Mesendoderm (in vitro differentiated cells): ENCODE results near the gene BAZ1B. TPM values are rescaled to one million over a fixed set of nuclear protein-coding genes. Genes with fewer than 3 reads are reported as not detected.

ENCODE experiments used
- DNase-seq: peaks from one replicate; pipeline ENCODE4 v3.0.0; 2013
- H2AK5ac ChIP-seq: 2 replicates; pipeline ENCODE4 v1.6.1; 2013; ENCODE audit warnings: low read length, inconsistent platforms
- H2BK120ac ChIP-seq: 2 replicates; pipeline ENCODE4 v1.6.1; 2013; ENCODE audit warnings: low read depth, mild to moderate bottlenecking, low read length, moderate library complexity, mixed read lengths
- H2BK15ac ChIP-seq: replicated peaks from 2 replicates; pipeline ENCODE4 v1.6.1; 2013; ENCODE audit warnings: low read depth, mild to moderate bottlenecking, moderate library complexity
- H2BK5ac ChIP-seq: 2 replicates; pipeline ENCODE4 v1.6.1; 2013; ENCODE audit warnings: low read length, inconsistent platforms
- H3K18ac ChIP-seq: 2 replicates; pipeline ENCODE4 v1.6.1; 2013; ENCODE audit warnings: mild to moderate bottlenecking, low read length, mixed read lengths
- H3K23ac ChIP-seq: one replicate; pipeline ENCODE4 v1.6.1; 2013; ENCODE audit warnings: low read length
- H3K27ac ChIP-seq: 2 replicates; pipeline ENCODE4 v1.5.1; 2013; ENCODE audit warnings: low read depth, mild to moderate bottlenecking, inconsistent platforms, low read length, moderate library complexity
- H3K27me3 ChIP-seq: 2 replicates; pipeline ENCODE4 v1.6.1; 2013; ENCODE audit warnings: low read length, control low read depth, mild to moderate bottlenecking, inconsistent platforms; ENCODE audit not compliant: insufficient read depth, poor library complexity
- H3K36me3 ChIP-seq: 2 replicates; pipeline ENCODE4 v1.6.1; 2013; ENCODE audit warnings: low read length, inconsistent platforms; ENCODE audit not compliant: control insufficient read depth, insufficient read depth
- H3K4ac ChIP-seq: one replicate; pipeline ENCODE4 v1.6.1; 2013; ENCODE audit warnings: low read depth, mild to moderate bottlenecking, low read length, moderate library complexity
- H3K4me1 ChIP-seq: 2 replicates; pipeline ENCODE4 v1.6.1; 2013; ENCODE audit warnings: low read depth, low read length, inconsistent platforms; ENCODE audit not compliant: control insufficient read depth
- H3K4me2 ChIP-seq: 2 replicates; pipeline ENCODE4 v1.6.1; 2013; ENCODE audit warnings: low read length
- H3K4me3 ChIP-seq: 2 replicates; pipeline ENCODE4 v1.5.1; 2013; ENCODE audit warnings: mild to moderate bottlenecking, low read length
- H3K56ac ChIP-seq: one replicate; pipeline ENCODE4 v1.6.1; 2013; ENCODE audit warnings: low read length
- H3K79me1 ChIP-seq: 2 replicates; pipeline ENCODE4 v1.6.1; 2013; ENCODE audit warnings: low read length, inconsistent platforms
- H3K79me2 ChIP-seq: 2 replicates; pipeline ENCODE4 v1.6.1; 2013; ENCODE audit warnings: mild to moderate bottlenecking, low read length; ENCODE audit not compliant: control insufficient read depth, insufficient read depth
- H3K9ac ChIP-seq: 2 replicates; pipeline ENCODE4 v1.6.1; 2013; ENCODE audit warnings: low read length, inconsistent platforms
- H4K5ac ChIP-seq: one replicate; pipeline ENCODE4 v1.6.1; 2013; ENCODE audit warnings: low read length
- H4K8ac ChIP-seq: one replicate; pipeline ENCODE4 v1.6.1; 2013; ENCODE audit warnings: low read depth, mild to moderate bottlenecking, control low read depth, low read length, moderate library complexity
- WGBS: extraction: QIAGEN DNeasy Blood & Tissue Kit; methylation state at CpG from one replicate; pipeline ENCODE4 v1.1.7; 2013; ENCODE audit warnings: low lambda C conversion rate, missing lambda C conversion rate; ENCODE audit not compliant: insufficient coverage; ENCODE audit errors: extremely low coverage; 5-methylcytosine and 5-hydroxymethylcytosine counted together
- small RNA-seq: library from polyadenylated mRNA; stranded (forward); fragments of <200 nt; extraction: miRNeasy Mini kit (QIAGEN cat#:217004); gene quantifications from one replicate; pipeline ENCODE3, GENCODE V24; 2013; ENCODE audit not compliant: insufficient read depth

BAZ1B gene

DNA sequence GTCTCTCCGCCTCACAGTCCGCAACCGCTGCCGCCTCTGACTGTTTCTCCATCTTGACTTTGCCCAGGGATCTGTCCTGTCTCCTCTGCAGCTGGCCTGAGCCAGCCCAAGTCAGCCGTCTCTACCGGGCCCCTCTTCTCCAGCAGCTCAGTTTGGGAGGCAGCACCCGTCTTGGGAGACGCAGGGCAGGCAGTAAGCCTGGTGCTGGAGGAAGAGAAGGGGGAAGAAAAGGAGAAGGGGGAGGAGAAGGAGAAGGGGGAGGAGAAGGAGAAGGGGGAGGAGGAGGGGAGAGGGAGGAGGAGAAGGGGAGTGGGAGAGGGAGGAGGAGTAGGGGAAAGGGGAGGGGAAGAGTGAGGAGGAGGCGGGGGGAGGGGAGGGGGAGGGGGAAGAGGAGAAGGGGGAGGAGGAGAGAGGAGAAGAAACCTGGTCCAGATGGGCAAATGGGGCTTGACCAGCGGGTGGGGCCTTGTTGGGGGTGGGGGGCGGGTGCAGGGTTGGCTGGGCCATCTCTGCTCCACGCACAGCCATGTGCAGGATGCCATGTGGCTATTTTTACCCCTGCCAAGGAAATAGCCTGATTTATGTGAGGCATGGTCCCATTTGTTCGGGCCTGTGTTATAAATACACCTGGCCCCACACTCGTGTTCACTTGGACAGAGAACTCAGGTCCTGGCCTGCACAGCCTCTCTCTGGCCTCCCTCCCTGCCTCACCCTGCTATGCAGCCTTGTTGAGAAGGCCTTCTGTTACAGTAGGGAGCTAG, 124.4 kb downstream of the BAZ1B start:
- Histone ChIP-seq H2BK15ac (no peak overlapping the region), H4K8ac (no peak overlapping the region), H3K79me2 (no peaks in the 10 kb centered on the region), H3K23ac (no peak overlapping the region), H3K56ac (peak overlapping the region; percentile 67), H3K36me3 (no peaks in the 10 kb centered on the region), H2BK120ac (no peak overlapping the region), H2BK5ac (peak overlapping the region; percentile 6), H3K27ac (no peak overlapping the region), H3K27me3 (no peaks in the 10 kb centered on the region), H3K9ac (peak overlapping the region; percentile 63), H3K4me3 (peak overlapping the region; percentile 11), H3K4me1 (peaks cover 2% of the 10 kb centered on the region), H4K5ac (no peak overlapping the region), H3K4ac (no peak overlapping the region), H3K79me1 (no peaks in the 10 kb centered on the region), H3K18ac (no peak overlapping the region), H3K4me2 (peak overlapping the region; percentile 61), H2AK5ac (no peak overlapping the region)
- peak; percentile 77 for DNase-seq
- WGBS, result no CpG with 5 or more reads among the region's 14 CpGs

DNA sequence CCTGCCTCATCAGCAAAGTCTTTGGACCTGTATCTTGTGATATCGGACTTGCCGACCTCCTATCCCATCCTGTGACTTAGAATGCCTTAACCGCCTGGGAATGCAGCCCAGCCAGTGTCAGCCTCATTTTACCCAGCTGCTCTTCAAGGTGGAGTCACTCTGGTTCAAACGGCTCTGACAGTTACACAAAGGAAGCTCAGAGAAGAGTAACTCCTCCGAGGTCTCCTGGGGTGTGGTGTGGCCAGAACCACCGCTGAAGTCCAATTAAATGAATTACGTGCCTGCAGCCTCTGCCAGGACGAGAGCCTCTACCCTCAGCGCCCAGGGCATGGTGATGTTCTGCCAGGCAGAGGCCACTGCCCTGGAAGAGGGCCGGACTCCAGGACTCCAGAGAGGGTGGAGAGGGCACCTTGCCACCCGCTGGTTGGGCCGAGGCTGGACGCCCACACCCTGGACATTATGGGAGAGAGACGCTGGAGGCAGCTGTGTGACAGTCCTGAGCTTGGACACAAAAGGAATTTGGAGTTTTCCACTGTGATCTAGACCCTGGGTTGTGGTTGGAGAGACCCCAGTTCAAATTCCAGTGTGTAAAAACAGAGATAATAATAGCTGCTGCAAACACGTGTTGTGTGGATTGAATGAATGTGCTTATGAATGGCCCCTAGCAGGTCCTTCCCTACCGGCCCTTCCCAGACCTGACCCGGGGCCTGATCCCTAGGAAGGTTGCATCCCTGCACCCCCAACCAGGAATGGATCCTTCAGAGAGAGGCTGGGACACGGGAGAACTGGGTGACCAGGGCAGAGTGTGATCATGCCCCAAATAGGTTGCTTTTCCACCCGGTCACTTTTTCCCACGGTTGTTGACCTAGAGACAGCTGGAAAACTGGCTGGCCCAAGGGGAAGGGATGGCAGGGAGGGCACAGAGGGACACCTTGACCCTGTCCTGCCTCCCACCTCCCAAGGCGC, 126.3 kb downstream of the BAZ1B start:
- no peaks in the 10 kb centered on the region for H3K79me1 ChIP-seq
- H3K4me2 ChIP-seq, result no peak overlapping the region
- H3K27ac ChIP-seq, result no peak overlapping the region
- H2AK5ac ChIP-seq, result no peak overlapping the region
- WGBS, result no CpG with 5 or more reads among the region's 21 CpGs
- no peak overlapping the region for H2BK120ac ChIP-seq
- H3K9ac ChIP-seq, result no peak overlapping the region
- no peak overlapping the region for H3K23ac ChIP-seq
- peaks cover 2% of the 10 kb centered on the region for H3K4me1 ChIP-seq
- no peak overlapping the region for H4K8ac ChIP-seq
- H3K4me3 ChIP-seq, result no peak overlapping the region
- no peak for DNase-seq
- no peak overlapping the region for H3K56ac ChIP-seq
- H2BK15ac ChIP-seq, result no peak overlapping the region
- H4K5ac ChIP-seq, result no peak overlapping the region
- H3K4ac ChIP-seq, result no peak overlapping the region
- H3K27me3 ChIP-seq, result no peaks in the 10 kb centered on the region
- no peaks in the 10 kb centered on the region for H3K79me2 ChIP-seq
- no peak overlapping the region for H3K18ac ChIP-seq
- no peaks in the 10 kb centered on the region for H3K36me3 ChIP-seq
- H2BK5ac ChIP-seq, result no peak overlapping the region

GRCh38 chr7:73394422-73394821, 127.7 kb downstream of the BAZ1B start:
- WGBS, result no CpG with 5 or more reads among the region's 3 CpGs
- H3K56ac ChIP-seq, result no peak overlapping the region
- no peaks in the 10 kb centered on the region for H3K36me3 ChIP-seq

DNA sequence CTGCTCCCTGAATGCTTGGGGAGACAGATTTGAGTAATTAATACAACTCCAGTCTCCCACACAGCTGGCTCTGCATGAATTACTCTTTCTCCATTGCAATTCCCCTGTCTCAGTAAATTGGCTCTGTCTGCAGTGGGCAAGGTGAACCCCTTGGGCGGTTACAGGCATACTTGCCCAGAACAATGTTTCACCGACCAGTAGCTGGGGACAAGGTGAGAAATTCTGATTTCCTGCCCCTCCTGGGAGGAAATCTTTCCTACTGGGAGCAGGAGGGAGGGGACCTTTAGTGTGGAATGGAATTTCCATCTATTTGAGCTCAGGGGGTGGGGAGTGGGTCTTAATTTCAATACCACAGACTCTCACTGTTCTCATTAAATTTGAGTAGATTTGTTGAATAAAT, 130.7 kb downstream of the BAZ1B start:
- Histone ChIP-seq H3K4me1 (no peaks in the 10 kb centered on the region), H2BK5ac (no peak overlapping the region), H4K5ac (no peak overlapping the region), H3K23ac (no peak overlapping the region), H3K79me1 (no peaks in the 10 kb centered on the region), H2BK120ac (no peak overlapping the region), H3K79me2 (no peaks in the 10 kb centered on the region), H2AK5ac (no peak overlapping the region), H3K4me2 (no peak overlapping the region), H3K4me3 (no peak overlapping the region), H3K27me3 (no peaks in the 10 kb centered on the region), H4K8ac (no peak overlapping the region), H3K4ac (no peak overlapping the region), H3K36me3 (no peaks in the 10 kb centered on the region), H3K27ac (no peak overlapping the region), H3K18ac (no peak overlapping the region), H3K9ac (no peak overlapping the region), H2BK15ac (no peak overlapping the region), H3K56ac (no peak overlapping the region)
- no CpG with 5 or more reads among the region's 2 CpGs for whole genome bisulfite sequencing
- DNase-seq, result peak; percentile 59

More at GRCh38 chr7:73394422-73394821, 127.7 kb downstream of the BAZ1B start:
- Histone ChIP-seq H3K27me3 (no peaks in the 10 kb centered on the region), H3K23ac (no peak overlapping the region), H3K4me1 (peaks cover 2% of the 10 kb centered on the region), H2BK120ac (no peak overlapping the region), H3K4me3 (no peak overlapping the region), H3K4ac (no peak overlapping the region), H3K9ac (no peak overlapping the region), H3K27ac (no peak overlapping the region), H3K79me1 (no peaks in the 10 kb centered on the region), H3K79me2 (no peaks in the 10 kb centered on the region), H2BK15ac (no peak overlapping the region), H3K4me2 (no peak overlapping the region), H3K18ac (no peak overlapping the region), H4K8ac (no peak overlapping the region), H2BK5ac (no peak overlapping the region), H2AK5ac (no peak overlapping the region), H4K5ac (no peak overlapping the region)
- no peak for DNase-seq

Small RNAs within 50 kb of the gene (small RNA-seq; reads per million reads assigned to genes)
- gene RF00019, result not detected
- not detected for gene RNU6-1198P
